OCI-LY1 (cell line): ENCODE data around the gene RBPMS2.

Experiments used
- H2AFZ ChIP-seq: fragments of 200-600 bp; sonication (generic), shearing (Covaris generic); 2 replicates; pipeline ENCODE4 v1.6.0; 2014; ENCODE audit warnings: antibody characterized with exemption, mild to moderate bottlenecking, low read length
- H3F3A ChIP-seq: fragments of 200-600 bp; sonication (generic), shearing (Covaris generic); 2 replicates; pipeline ENCODE4 v1.6.0; 2014; ENCODE audit warnings: mild to moderate bottlenecking, antibody characterized with exemption, low read length, moderate library complexity; ENCODE audit not compliant: insufficient read depth
- H3K27ac ChIP-seq: fragments of 200-600 bp; sonication (generic); 2 replicates; pipeline ENCODE4 v1.5.1; 2014; ENCODE audit warnings: low read length, mixed run types, mild to moderate bottlenecking, low read depth; ENCODE audit not compliant: poor library complexity, severe bottlenecking
- H3K27me3 ChIP-seq: fragments of 200-600 bp; sonication (generic); 2 replicates; pipeline ENCODE4 v1.6.0; 2014; ENCODE audit warnings: antibody characterized with exemption, mild to moderate bottlenecking, low read length, moderate library complexity; ENCODE audit not compliant: insufficient read depth
- H3K36me3 ChIP-seq: fragments of 200-600 bp; sonication (generic); 2 replicates; pipeline ENCODE4 v1.6.1; 2014; ENCODE audit warnings: mild to moderate bottlenecking, antibody characterized with exemption, low read length, moderate library complexity, mixed read lengths; ENCODE audit not compliant: insufficient read depth
- H3K4me1 ChIP-seq: fragments of 200-600 bp; sonication (generic); 2 replicates; pipeline ENCODE4 v1.5.1; 2014; ENCODE audit warnings: mild to moderate bottlenecking, low read length, moderate library complexity; ENCODE audit not compliant: insufficient read depth, severe bottlenecking
- H3K4me2 ChIP-seq: fragments of 200-600 bp; sonication (generic), shearing (Covaris generic); 2 replicates; pipeline ENCODE4 v1.6.1; 2014; ENCODE audit warnings: low read length
- H3K4me3 ChIP-seq: fragments of 200-600 bp; sonication (generic); 2 replicates; pipeline ENCODE4 v1.5.1; 2014; ENCODE audit warnings: low read length, low read depth, mild to moderate bottlenecking, mixed read lengths; ENCODE audit not compliant: poor library complexity, severe bottlenecking
- H3K79me2 ChIP-seq: fragments of 200-600 bp; shearing (Covaris generic); 2 replicates; pipeline ENCODE4 v1.6.1; 2016; ENCODE audit warnings: mixed run types, low read length, mixed read lengths; ENCODE audit not compliant: insufficient read depth
- H3K9ac ChIP-seq: fragments of 200-600 bp; sonication (generic), shearing (Covaris generic); 2 replicates; pipeline ENCODE4 v1.6.1; 2014; ENCODE audit warnings: mild to moderate bottlenecking, low read length, mixed read lengths
- H3K9me2 ChIP-seq: fragments of 200-600 bp; sonication (generic), shearing (Covaris generic); 2 replicates; pipeline ENCODE4 v1.6.1; 2014; ENCODE audit warnings: low read depth, mild to moderate bottlenecking, low read length, mixed read lengths
- H3K9me3 ChIP-seq: fragments of 200-600 bp; shearing (Covaris generic); 2 replicates; pipeline ENCODE4 v1.6.1; 2014; ENCODE audit warnings: low read length, mixed read lengths
- H4K20me1 ChIP-seq: fragments of 200-600 bp; sonication (generic), shearing (Covaris generic); 2 replicates; pipeline ENCODE4 v1.6.0; 2016; ENCODE audit warnings: mild to moderate bottlenecking, low read length; ENCODE audit not compliant: insufficient read depth
- CTCF ChIP-seq: fragments of 200-600 bp; sonication (generic), shearing (Covaris generic); IDR thresholded peaks from 2 replicates; pipeline ENCODE4 v1.5.1; 2017; ENCODE audit warnings: mild to moderate bottlenecking, antibody characterized with exemption, low read length, moderate library complexity, mixed read lengths
- EZH2 ChIP-seq: fragments of 200-600 bp; sonication (generic), shearing (Covaris generic); IDR thresholded peaks from 2 replicates; pipeline ENCODE4 v1.8.0; 2017; ENCODE audit warnings: borderline replicate concordance, mixed run types, mild to moderate bottlenecking, antibody characterized with exemption, low read length, moderate library complexity, mixed read lengths

RBPMS2 gene

GRCh38 chr15:64738226-64739095 is 36.9 kb downstream of the RBPMS2 start:
- no peaks in the 10 kb centered on the region for H3K9me3 ChIP-seq
- no peak overlapping the region for H2AFZ ChIP-seq
- H3K79me2 ChIP-seq, result no peaks in the 10 kb centered on the region
- no peak overlapping the region for H3K4me3 ChIP-seq
- no peak for TF ChIP-seq CTCF
- no peak for TF ChIP-seq EZH2
- H3K27ac ChIP-seq, result no peak overlapping the region
- no peaks in the 10 kb centered on the region for H3K4me1 ChIP-seq
- no peaks in the 10 kb centered on the region for H3K9me2 ChIP-seq
- H3F3A ChIP-seq, result no peaks in the 10 kb centered on the region
- no peaks in the 10 kb centered on the region; the same call in 1 of the 2 replicates for H3K27me3 ChIP-seq
- H4K20me1 ChIP-seq, result no peaks in the 10 kb centered on the region
- no peaks in the 10 kb centered on the region for H3K36me3 ChIP-seq
- H3K4me2 ChIP-seq, result no peak overlapping the region
- H3K9ac ChIP-seq, result no peak overlapping the region

GRCh38 chr15:64732156-64732860 is 43.1 kb downstream of the RBPMS2 start:
- H3K4me1 ChIP-seq, result no peaks in the 10 kb centered on the region
- H3K4me2 ChIP-seq, result no peak overlapping the region
- H3K36me3 ChIP-seq, result no peaks in the 10 kb centered on the region
- H3K4me3 ChIP-seq, result no peak overlapping the region
- H2AFZ ChIP-seq, result no peak overlapping the region
- H3K27ac ChIP-seq, result no peak overlapping the region
- H4K20me1 ChIP-seq, result no peaks in the 10 kb centered on the region
- H3F3A ChIP-seq, result no peaks in the 10 kb centered on the region
- no peaks in the 10 kb centered on the region for H3K79me2 ChIP-seq
- no peaks in the 10 kb centered on the region for H3K9me2 ChIP-seq
- no peaks in the 10 kb centered on the region for H3K9me3 ChIP-seq
- TF ChIP-seq EZH2, result no peak
- no peak for TF ChIP-seq CTCF
- H3K9ac ChIP-seq, result no peak overlapping the region
- H3K27me3 ChIP-seq, result no peaks in the 10 kb centered on the region

- Histone ChIP-seq H3K9ac (no peak overlapping the region), H3K9me3 (no peaks in the 10 kb centered on the region), H3K4me1 (no peaks in the 10 kb centered on the region), H3K9me2 (no peaks in the 10 kb centered on the region), H4K20me1 (no peaks in the 10 kb centered on the region), H3K4me3 (no peak overlapping the region), H3F3A (no peaks in the 10 kb centered on the region), H3K79me2 (no peaks in the 10 kb centered on the region), H2AFZ (no peak overlapping the region), H3K27ac (no peak overlapping the region), H3K27me3 (no peaks in the 10 kb centered on the region), H3K36me3 (no peaks in the 10 kb centered on the region), H3K4me2 (no peak overlapping the region)
- no peak for TF ChIP-seq CTCF
- no peak for TF ChIP-seq EZH2
Measured at GRCh38 chr15:64731805-64732151, 43.6 kb downstream of the RBPMS2 start.
